Mesendoderm (in vitro differentiated cells): Measurements from ENCODE around the gene MYBBP1A.

Source experiments
- DNase-seq: peaks from one replicate; pipeline ENCODE4 v3.0.0; 2013
- H2AK5ac ChIP-seq: 2 replicates; pipeline ENCODE4 v1.6.1; 2013; ENCODE audit warnings: low read length, inconsistent platforms
- H2BK120ac ChIP-seq: 2 replicates; pipeline ENCODE4 v1.6.1; 2013; ENCODE audit warnings: low read depth, mild to moderate bottlenecking, low read length, moderate library complexity, mixed read lengths
- H2BK15ac ChIP-seq: replicated peaks from 2 replicates; pipeline ENCODE4 v1.6.1; 2013; ENCODE audit warnings: low read depth, mild to moderate bottlenecking, moderate library complexity
- H2BK5ac ChIP-seq: 2 replicates; pipeline ENCODE4 v1.6.1; 2013; ENCODE audit warnings: low read length, inconsistent platforms
- H3K18ac ChIP-seq: 2 replicates; pipeline ENCODE4 v1.6.1; 2013; ENCODE audit warnings: mild to moderate bottlenecking, low read length, mixed read lengths
- H3K23ac ChIP-seq: one replicate; pipeline ENCODE4 v1.6.1; 2013; ENCODE audit warnings: low read length
- H3K27ac ChIP-seq: 2 replicates; pipeline ENCODE4 v1.5.1; 2013; ENCODE audit warnings: low read depth, mild to moderate bottlenecking, inconsistent platforms, low read length, moderate library complexity
- H3K27me3 ChIP-seq: 2 replicates; pipeline ENCODE4 v1.6.1; 2013; ENCODE audit warnings: low read length, control low read depth, mild to moderate bottlenecking, inconsistent platforms; ENCODE audit not compliant: insufficient read depth, poor library complexity
- H3K36me3 ChIP-seq: 2 replicates; pipeline ENCODE4 v1.6.1; 2013; ENCODE audit warnings: low read length, inconsistent platforms; ENCODE audit not compliant: control insufficient read depth, insufficient read depth
- H3K4ac ChIP-seq: one replicate; pipeline ENCODE4 v1.6.1; 2013; ENCODE audit warnings: low read depth, mild to moderate bottlenecking, low read length, moderate library complexity
- H3K4me1 ChIP-seq: 2 replicates; pipeline ENCODE4 v1.6.1; 2013; ENCODE audit warnings: low read depth, low read length, inconsistent platforms; ENCODE audit not compliant: control insufficient read depth
- H3K4me2 ChIP-seq: 2 replicates; pipeline ENCODE4 v1.6.1; 2013; ENCODE audit warnings: low read length
- H3K4me3 ChIP-seq: 2 replicates; pipeline ENCODE4 v1.5.1; 2013; ENCODE audit warnings: mild to moderate bottlenecking, low read length
- H3K56ac ChIP-seq: one replicate; pipeline ENCODE4 v1.6.1; 2013; ENCODE audit warnings: low read length
- H3K79me1 ChIP-seq: 2 replicates; pipeline ENCODE4 v1.6.1; 2013; ENCODE audit warnings: low read length, inconsistent platforms
- H3K79me2 ChIP-seq: 2 replicates; pipeline ENCODE4 v1.6.1; 2013; ENCODE audit warnings: mild to moderate bottlenecking, low read length; ENCODE audit not compliant: control insufficient read depth, insufficient read depth
- H3K9ac ChIP-seq: 2 replicates; pipeline ENCODE4 v1.6.1; 2013; ENCODE audit warnings: low read length, inconsistent platforms
- H4K5ac ChIP-seq: one replicate; pipeline ENCODE4 v1.6.1; 2013; ENCODE audit warnings: low read length
- H4K8ac ChIP-seq: one replicate; pipeline ENCODE4 v1.6.1; 2013; ENCODE audit warnings: low read depth, mild to moderate bottlenecking, control low read depth, low read length, moderate library complexity
- WGBS: extraction: QIAGEN DNeasy Blood & Tissue Kit; methylation state at CpG from one replicate; pipeline ENCODE4 v1.1.7; 2013; ENCODE audit warnings: low lambda C conversion rate, missing lambda C conversion rate; ENCODE audit not compliant: insufficient coverage; ENCODE audit errors: extremely low coverage; 5-methylcytosine and 5-hydroxymethylcytosine counted together

Gene MYBBP1A

GRCh38 chr17:4549781-4550533, 5.2 kb downstream of the MYBBP1A start:
- Histone ChIP-seq H3K18ac (no peak overlapping the region), H4K8ac (no peak overlapping the region), H3K36me3 (peaks cover 33% of the 10 kb centered on the region), H3K4ac (no peak overlapping the region), H2AK5ac (no peak overlapping the region), H2BK15ac (no peak overlapping the region), H2BK5ac (no peak overlapping the region), H3K4me1 (no peaks in the 10 kb centered on the region), H3K9ac (no peak overlapping the region), H3K56ac (no peak overlapping the region), H2BK120ac (no peak overlapping the region), H3K4me3 (no peak overlapping the region), H3K27ac (no peak overlapping the region), H3K27me3 (no peaks in the 10 kb centered on the region), H3K79me2 (peaks cover 21% of the 10 kb centered on the region), H3K23ac (no peak overlapping the region), H3K79me1 (peaks cover 20% of the 10 kb centered on the region), H3K4me2 (no peak overlapping the region), H4K5ac (no peak overlapping the region)
- DNase-seq = no peak
- WGBS = no CpG with 5 or more reads among the region's 25 CpGs

- Histone ChIP-seq H3K4ac (no peak overlapping the region), H3K36me3 (peaks cover 34% of the 10 kb centered on the region), H4K5ac (no peak overlapping the region), H2BK15ac (no peak overlapping the region), H3K79me1 (peaks cover 17% of the 10 kb centered on the region), H3K4me1 (no peaks in the 10 kb centered on the region), H3K18ac (no peak overlapping the region), H2BK5ac (no peak overlapping the region), H3K27me3 (no peaks in the 10 kb centered on the region), H2AK5ac (no peak overlapping the region), H3K27ac (no peak overlapping the region), H3K79me2 (peaks cover 11% of the 10 kb centered on the region), H3K56ac (no peak overlapping the region), H3K4me3 (no peak overlapping the region), H3K9ac (no peak overlapping the region), H3K4me2 (no peak overlapping the region), H4K8ac (no peak overlapping the region), H2BK120ac (no peak overlapping the region), H3K23ac (no peak overlapping the region)
- no CpG with 5 or more reads among the region's 24 CpGs for WGBS
- DNase-seq = peak; percentile 70
Observed at GRCh38 chr17:4548721-4549531, 6.3 kb downstream of the MYBBP1A start.

DNA sequence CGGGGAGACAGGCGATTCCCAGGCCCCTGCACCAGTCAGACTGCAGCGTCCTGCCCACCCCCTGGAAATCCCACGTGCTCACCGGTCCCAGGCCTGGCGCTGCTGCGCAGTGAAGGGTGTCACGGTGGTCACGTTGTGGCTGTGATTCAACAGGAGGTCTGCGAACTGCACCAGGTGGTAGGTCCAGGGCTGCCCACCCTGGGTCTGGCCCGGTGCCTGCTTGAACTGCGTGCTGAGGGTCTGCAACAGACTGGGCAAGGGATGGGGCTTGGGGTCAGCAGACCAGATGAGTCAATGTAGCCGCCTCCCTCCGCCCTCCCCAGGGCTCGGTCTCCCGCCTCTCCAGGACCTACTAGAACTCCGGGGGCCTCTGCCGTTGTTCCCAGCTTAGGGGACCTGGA, 7.1 kb downstream of the MYBBP1A start:
- peaks cover 36% of the 10 kb centered on the region for H3K36me3 ChIP-seq
- H2AK5ac ChIP-seq = no peak overlapping the region
- no peak overlapping the region for H3K23ac ChIP-seq
- peaks cover 4% of the 10 kb centered on the region for H3K79me2 ChIP-seq
- H3K27ac ChIP-seq = no peak overlapping the region
- peaks cover 12% of the 10 kb centered on the region for H3K79me1 ChIP-seq
- no peak overlapping the region for H2BK120ac ChIP-seq
- H4K5ac ChIP-seq = no peak overlapping the region
- DNase-seq = no peak
- H2BK15ac ChIP-seq = no peak overlapping the region
- WGBS = no CpG with 5 or more reads among the region's 18 CpGs
- H3K27me3 ChIP-seq = no peaks in the 10 kb centered on the region
- H3K56ac ChIP-seq = no peak overlapping the region
- no peaks in the 10 kb centered on the region for H3K4me1 ChIP-seq
- H3K4ac ChIP-seq = no peak overlapping the region
- H3K4me2 ChIP-seq = no peak overlapping the region
- no peak overlapping the region for H3K18ac ChIP-seq
- H3K9ac ChIP-seq = no peak overlapping the region
- H3K4me3 ChIP-seq = no peak overlapping the region
- no peak overlapping the region for H2BK5ac ChIP-seq
- no peak overlapping the region for H4K8ac ChIP-seq

GRCh38 chr17:4547118-4547906, 7.9 kb downstream of the MYBBP1A start:
- H3K36me3 ChIP-seq = peaks cover 38% of the 10 kb centered on the region

DNA sequence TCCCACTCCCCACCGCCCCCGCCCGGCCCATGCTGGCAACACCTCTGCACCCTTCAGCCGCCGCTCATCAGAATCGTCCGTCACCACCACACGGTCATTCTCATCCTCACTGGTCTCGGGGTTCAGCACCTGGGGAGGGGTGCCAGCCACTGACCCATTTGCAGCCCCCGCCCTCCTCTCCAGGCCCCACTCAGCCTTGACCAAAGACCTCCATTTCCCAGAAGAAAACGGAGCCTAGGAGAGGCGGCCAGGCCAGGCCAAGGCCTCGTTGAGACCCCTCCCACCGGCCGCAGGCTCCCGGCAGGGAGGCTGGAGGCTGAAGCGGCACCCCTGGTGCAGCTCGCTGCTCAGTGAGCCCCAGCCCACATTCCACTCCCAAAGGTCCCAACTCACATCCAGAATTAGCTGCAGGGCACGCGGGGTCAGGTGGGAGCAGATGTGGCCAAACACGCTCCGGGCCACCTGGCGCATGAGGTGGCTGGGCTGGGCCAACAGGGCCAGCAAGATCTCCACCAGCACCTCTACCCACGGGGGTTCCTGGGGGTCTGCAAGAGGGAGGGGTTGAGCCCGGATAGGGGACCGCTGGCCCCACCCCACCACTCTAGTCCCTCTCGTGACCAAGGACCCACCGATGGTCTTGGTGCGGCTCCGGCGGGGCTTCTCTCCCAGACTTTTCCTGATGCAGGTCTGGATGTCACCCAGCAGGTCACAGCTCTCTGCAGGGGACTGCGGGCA, 9.8 kb downstream of the MYBBP1A start:
- Histone ChIP-seq H3K18ac (no peak overlapping the region), H3K79me1 (peaks cover 5% of the 10 kb centered on the region), H4K8ac (no peak overlapping the region), H3K4ac (no peak overlapping the region), H3K4me3 (no peak overlapping the region), H2BK120ac (no peak overlapping the region), H4K5ac (no peak overlapping the region), H3K4me2 (no peak overlapping the region), H3K23ac (no peak overlapping the region), H3K56ac (no peak overlapping the region), H2BK5ac (no peak overlapping the region), H3K36me3 (peaks cover 32% of the 10 kb centered on the region), H3K9ac (no peak overlapping the region), H3K4me1 (no peaks in the 10 kb centered on the region), H3K79me2 (peaks cover under 1% of the 10 kb centered on the region), H3K27me3 (no peaks in the 10 kb centered on the region), H2AK5ac (no peak overlapping the region), H2BK15ac (no peak overlapping the region), H3K27ac (no peak overlapping the region)
- DNase-seq = no peak
- WGBS = no CpG with 5 or more reads among the region's 32 CpGs

More at GRCh38 chr17:4547118-4547906, 7.9 kb downstream of the MYBBP1A start:
- Histone ChIP-seq H3K4me3 (no peak overlapping the region), H2BK5ac (no peak overlapping the region), H3K23ac (no peak overlapping the region), H3K27ac (no peak overlapping the region), H4K5ac (no peak overlapping the region), H3K4me2 (no peak overlapping the region), H2BK120ac (no peak overlapping the region), H2AK5ac (no peak overlapping the region), H3K18ac (no peak overlapping the region), H3K9ac (no peak overlapping the region), H3K4me1 (no peaks in the 10 kb centered on the region), H3K27me3 (no peaks in the 10 kb centered on the region), H3K4ac (no peak overlapping the region), H2BK15ac (no peak overlapping the region), H4K8ac (no peak overlapping the region), H3K79me1 (peaks cover 10% of the 10 kb centered on the region), H3K79me2 (peaks cover 2% of the 10 kb centered on the region), H3K56ac (no peak overlapping the region)
- no CpG with 5 or more reads among the region's 17 CpGs for WGBS
- DNase-seq = no peak
